HG03342 (cell line): ENCODE data around the gene VASP.
A peak's percentile ranks its signal among the peaks of the same experiment; 100 is the strongest.

ENCODE experiments used
- ATAC-seq: cut with Tn5 transposase; IDR thresholded peaks from one replicate; pipeline ENCODE4 v1.9.1; 2021; ENCODE audit warnings: mild to moderate bottlenecking, moderate library complexity; ENCODE audit not compliant: unreplicated experiment

Gene VASP

DNA sequence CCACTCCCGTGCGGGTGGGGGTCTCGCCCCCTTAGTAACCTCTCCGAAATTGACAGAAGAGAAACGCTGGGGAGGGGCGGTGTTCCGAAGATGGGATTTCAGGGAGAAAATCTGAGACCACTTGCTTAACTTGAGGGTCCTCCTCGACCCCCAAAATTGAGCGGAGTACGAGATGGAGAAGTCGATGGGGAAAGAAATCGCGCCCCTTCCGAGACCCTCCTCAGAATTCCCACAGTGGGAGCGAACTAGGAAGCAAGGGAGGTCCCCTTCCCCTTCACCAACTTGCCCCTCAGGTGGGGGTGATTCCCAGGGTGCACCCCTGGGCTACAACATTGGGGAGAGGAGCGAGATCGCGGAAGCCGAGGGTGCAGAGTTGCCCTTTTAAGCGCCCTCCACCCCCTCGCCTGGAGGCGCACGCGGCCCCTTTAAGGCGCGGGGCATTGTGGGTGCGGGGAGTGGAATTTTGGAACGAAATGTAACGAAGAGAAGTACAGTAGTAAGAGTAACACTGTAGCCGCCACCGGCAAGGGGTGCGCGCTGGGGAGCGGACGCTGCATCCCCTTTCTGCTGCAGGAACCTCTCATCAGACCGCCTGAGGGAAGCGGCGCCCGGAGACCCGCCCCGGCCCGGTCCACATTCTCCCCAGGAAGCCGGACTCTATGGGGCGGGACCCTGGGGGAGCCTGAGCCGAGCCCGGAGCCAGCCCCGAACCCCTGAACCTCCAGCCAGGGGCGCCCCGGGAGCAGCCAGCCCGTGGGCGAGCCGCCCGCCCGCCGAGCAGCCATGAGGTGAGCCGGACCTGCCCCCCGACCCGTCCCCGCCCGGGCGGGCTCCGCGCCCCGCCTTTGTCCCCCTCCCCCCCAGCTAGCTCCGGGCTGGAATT lies at the start of gene VASP:
VASP (plus strand) TSS at position 491 of the 883 bp plus-strand sequence; CDS start at position 784, 293 bp downstream.
- peak; percentile 45 for ATAC-seq

DNA sequence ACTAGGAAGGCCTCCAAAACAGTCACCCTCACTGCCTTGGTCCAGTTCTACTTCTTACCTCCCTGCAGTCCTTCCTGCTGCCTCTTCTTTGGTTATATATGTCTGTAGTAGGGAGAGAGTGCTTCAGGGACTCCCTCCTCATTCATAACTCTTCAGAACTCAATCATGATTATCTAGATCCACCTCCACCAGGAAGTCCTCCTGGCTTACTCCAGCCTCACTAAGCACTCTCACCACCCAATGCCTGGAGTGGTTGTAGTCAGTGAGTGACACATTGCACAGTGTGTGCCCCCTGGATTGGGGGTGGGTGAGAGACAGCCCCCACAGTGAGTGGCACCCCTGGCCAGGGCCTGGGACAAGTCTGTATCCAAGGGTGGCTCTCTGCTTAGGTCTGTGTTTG lies 49.5 kb upstream of the VASP start:
- ATAC-seq: no peak

DNA sequence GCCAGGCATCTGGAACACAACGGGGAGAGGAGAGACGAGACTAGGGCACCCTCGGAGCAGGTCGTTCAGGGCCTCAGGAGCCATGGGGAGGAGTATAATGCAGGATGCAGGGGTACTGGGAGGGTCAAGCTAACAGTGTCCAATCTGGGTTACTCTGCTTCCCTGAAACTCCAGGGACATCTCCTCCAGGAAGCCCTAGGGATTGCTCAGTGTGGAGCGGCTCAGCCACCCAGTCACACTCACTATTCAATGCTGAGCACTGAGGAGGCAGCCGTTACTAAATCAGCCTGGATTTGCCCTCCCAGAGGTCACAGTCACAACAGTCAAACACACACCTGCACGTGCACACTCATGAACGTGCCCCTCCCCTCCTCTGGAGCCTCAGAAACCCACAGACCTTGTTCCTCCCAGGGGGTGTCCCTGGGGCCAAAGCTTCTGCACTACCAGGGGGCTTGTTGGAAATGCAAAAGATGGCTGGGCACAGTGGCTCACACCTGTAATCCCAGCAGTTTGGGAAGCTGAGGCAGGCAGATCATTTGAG lies 46.4 kb upstream of the VASP start:
- ATAC-seq: no peak

DNA sequence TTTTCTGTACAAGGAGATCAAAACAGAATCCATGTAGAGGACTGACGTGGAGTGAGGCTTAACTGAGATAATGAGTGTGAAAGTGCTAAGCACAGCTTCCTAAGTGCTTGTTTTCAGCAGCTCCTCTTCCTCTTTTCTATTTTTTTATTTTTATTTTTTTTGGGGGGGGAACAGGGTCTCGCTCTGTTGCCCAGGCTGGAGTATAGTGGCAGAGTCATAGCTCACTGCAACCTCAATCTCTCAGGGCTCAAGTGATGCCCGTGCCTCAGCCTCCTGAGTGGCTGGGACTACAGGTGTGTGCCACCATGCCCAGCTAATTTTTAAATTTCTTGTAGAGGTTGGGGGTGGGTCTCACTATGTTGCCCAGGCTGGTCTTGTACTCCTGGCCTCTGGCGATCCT lies 45.1 kb upstream of the VASP start:
- no peak for ATAC-seq

DNA sequence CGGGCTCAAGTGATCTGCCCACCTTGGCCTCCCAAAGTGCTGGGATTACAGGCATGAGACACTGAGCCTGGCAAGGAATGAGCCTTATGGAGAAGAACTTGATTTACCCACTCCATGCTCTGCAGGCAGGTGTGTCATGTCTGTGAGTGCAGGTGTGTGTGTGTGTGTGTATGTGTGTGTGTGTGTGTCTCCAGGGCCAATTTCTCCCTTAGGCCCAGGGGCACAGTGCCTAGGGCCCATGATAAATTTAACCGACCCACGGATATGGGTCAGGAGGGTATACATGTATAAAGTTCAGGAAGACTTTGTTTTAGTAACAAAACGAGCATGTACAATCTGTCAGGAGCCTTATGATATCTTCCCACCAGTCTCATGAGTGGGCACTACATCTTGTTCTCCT lies 44.0 kb upstream of the VASP start:
- no peak for ATAC-seq

DNA sequence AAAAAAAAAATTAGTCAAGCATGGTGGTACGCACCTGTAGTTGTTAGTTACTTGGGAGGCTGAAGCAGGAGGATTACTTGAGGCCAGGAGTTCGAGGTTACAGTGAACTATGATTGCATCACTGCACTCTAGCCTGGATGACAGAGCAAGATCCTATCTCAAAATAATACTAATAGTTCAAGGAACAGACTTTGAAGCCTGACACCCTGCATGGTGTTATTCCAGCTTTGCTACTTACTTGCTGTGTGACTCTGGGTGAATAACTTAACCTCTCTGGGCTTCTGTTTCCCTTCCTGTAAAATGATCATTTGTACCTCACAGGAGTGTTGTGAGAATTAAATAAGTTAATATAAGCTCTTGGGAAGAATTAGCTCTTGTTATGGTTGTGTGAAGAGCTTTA lies 43.0 kb upstream of the VASP start:
- no peak for ATAC-seq

DNA sequence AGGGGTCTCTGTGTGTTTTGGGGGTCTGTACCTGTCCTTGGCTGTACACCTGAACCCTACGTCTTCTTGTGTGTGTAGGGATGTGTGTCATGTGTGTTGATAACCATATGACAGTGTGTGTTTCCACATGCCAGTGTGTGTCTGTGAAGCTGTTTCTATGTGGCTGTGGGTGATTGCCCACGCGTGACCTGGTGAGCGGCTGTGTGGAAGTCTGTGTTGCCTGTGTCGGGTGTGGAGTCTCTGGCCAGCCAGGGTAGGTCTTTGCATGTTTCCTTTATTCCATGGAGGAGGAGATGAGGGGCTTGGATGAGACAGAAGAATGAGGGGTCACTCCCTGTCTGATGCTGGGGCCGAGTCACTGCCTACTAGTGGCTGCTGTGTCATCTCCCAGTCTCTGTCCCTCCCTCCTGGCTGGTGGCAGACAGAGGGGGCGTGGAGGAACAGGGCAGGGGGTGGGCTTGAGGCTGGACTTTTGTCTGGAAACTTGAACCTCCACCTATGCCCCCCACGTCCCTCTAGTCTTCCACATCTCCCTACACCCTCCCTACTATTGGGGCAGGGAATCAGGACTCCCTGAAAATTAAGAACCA lies 42.3 kb upstream of the VASP start:
- ATAC-seq: no peak

DNA sequence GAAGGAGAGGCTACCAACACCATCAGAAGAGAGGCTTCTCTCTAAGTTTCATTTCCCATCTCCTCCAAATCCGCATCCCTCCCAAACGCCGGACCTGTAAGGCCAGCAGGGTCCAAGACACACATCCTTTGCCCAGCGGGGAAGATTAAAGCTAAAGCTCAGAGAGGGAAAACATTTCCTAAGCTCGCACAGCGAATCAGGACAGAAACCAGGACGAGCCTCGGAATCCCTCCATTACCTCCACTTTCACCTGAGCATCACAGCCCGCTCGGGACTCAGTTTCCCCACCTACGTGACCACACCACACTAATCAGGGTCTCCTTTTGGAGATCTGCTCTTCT lies 40.2 kb upstream of the VASP start:
- no peak for ATAC-seq

DNA sequence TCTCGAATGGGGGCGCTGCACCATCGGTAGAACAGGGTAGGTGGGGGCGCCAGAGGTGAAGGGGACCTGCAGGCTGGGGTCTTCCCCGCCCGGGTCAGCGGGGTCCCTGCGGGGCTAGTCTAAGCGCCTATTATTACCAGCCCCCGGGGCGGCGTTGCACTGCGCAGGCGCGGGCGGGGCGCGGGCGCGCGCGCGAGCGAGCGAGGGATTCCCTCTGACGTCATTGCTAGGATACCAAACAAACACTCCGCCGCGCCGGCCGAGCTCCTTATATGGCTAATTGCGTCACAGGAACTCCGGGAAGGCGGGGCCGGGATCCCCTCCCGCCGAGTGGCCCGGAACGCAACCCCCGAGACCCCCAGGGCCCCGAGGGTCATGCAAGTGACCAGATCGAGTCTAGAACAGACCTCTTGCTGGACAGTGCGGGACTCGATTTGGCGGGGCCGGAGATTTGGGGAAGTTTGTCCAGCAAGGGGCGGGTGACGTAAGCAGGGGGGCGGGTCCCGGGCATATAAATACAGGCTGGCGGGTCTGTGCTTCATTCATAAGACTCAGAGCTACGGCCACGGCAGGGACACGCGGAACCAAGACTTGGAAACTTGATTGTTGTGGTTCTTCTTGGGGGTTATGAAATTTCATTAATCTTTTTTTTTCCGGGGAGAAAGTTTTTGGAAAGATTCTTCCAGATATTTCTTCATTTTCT lies 39.7 kb upstream of the VASP start, which contains the start of gene FOSB:
FOSB (plus strand) TSS at position 541 of the 703 bp plus-strand sequence. CDS start 591 bp downstream, outside the sequence.
- ATAC-seq: peak; percentile 43

DNA sequence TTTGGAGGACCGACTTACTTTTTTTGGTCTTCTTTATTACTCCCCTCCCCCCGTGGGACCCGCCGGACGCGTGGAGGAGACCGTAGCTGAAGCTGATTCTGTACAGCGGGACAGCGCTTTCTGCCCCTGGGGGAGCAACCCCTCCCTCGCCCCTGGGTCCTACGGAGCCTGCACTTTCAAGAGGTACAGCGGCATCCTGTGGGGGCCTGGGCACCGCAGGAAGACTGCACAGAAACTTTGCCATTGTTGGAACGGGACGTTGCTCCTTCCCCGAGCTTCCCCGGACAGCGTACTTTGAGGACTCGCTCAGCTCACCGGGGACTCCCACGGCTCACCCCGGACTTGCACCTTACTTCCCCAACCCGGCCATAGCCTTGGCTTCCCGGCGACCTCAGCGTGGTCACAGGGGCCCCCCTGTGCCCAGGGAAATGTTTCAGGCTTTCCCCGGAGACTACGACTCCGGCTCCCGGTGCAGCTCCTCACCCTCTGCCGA lies 39.1 kb upstream of the VASP start:
- no peak for ATAC-seq

DNA sequence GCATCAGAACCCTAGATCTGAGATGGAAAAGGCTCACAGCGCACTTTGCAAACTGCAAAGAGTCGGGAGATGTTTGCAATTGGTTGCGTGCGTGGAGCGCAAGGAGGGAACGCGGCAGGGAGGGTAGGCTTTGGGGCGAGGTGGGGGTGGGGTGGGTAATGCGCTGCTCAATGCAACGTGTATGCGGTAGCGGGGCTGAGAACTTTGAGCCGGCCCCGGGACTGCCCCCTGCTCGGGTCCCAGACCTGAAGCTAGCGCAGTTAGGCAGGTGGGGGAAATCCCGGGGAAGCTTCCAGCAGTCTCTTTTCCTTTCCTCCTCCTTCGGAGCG lies 38.5 kb upstream of the VASP start:
- peak; percentile 20 for ATAC-seq

DNA sequence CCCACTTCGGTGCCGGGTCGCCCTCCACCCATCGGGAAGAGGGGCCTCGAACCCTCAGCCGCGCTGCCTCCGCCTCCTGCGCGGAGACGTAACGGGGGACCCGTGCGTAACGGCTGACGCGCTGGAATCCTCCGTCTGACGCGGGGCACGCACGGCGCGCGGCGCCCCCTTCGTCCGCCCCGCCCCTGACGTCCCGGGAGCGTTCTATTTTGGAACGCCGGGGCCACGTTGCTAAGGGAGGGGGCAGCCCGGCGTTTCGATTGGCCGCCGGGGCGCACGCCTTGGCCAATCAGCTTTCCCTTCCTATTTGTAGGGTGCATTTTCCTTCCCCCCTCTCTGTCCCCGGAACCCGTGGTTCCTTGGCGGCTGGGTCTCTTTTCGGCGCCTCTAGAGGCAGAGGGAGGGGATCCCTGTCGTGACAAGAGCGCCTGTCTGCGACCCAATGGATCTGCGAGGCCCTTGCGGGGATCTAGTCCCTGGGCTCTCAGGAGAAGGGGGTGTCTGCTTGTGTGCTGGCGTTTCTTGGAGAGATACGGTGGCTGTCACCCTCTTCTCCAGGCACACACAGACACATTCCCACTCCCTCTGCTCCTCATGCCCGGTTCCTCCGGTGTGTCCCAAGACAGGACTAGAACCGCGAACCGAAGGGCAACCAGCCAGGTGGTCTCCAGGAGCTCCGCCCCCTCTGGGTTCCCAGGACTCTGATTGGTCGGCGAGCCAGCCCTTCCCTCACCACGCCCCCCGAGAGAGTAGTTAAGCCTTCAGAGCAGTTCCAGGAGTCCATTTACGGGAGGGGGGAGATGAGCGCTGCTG lies 37.9 kb upstream of the VASP start:
- ATAC-seq: peak; percentile 46

DNA sequence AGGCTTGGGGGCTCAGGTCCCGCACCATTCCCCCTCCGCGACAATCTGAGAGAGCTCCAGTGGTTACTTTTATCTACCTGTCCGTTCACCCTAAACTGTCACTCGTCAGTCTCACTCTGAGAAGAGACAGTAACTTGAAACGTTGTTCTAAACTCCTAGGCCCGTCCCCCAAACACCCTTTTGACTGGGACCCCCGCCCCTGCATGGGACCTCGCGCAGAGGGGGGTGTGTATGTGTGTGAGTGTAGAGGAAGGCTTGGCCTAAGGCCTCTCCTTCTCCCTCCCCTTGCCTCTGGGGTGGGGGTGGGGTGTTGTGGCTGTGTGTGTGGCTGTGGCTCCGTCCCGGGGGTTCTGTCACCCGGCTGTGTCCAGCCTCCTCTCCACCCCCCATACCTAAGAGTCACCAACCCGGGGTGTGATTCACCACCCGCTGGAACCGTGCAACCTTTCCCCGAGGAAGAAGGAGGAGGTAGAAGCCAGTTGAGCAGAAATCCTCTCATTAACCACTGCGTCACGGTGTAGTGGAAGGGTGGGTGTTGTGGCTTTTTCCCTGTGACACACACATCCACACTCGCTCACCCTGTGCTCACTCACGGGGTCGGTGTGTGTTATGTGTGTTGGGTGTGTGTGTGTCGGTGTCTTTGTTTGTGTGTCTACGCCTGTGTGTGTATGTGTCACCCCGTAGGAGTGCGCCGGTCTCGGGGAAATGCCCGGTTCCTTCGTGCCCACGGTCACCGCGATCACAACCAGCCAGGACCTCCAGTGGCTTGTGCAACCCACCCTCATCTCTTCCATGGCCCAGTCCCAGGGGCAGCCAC lies 37.1 kb upstream of the VASP start:
- no peak for ATAC-seq

DNA sequence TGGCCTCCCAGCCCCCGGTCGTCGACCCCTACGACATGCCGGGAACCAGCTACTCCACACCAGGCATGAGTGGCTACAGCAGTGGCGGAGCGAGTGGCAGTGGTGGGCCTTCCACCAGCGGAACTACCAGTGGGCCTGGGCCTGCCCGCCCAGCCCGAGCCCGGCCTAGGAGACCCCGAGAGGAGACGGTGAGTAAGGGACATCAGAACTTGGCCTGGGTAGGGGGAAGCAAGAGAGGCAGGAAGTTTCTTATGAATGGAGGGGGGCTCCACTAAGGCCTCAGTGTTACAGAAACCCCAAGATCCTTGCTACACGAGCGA lies 36.6 kb upstream of the VASP start:
- no peak for ATAC-seq

DNA sequence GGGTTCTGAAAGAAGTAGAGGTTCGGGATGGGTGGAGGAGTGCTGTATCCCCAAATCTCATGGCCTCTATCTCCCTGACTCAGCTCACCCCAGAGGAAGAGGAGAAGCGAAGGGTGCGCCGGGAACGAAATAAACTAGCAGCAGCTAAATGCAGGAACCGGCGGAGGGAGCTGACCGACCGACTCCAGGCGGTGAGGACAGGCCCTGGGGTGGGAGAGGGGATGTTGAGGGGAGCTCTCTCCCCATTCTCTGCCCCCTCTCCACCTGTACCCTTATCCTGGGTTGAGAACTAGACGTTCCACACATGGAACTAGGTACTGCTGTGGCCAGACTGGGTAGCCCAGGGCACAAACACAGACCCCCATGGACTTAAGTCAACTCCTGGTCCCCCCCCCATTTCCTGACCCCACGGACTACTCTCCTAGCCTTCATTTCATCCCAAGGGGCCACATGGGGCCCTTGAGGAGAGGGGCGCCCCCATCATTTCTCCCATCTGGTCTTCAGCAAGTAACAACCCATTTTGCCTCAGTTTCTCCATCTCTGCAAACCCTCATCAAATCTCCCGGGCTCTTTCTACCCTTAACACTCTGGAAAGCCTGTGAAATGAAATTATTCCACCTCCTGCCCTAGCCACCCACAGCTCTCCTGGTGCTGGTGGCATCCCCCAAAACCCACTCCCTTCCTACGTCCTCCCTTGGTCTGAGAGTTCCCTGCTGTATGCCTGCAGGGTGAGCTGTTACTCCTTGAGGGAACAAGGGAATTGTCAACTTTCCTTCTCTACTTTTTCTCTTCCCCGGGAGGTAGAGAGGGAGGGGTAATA lies 36.0 kb upstream of the VASP start:
- no peak for ATAC-seq

DNA sequence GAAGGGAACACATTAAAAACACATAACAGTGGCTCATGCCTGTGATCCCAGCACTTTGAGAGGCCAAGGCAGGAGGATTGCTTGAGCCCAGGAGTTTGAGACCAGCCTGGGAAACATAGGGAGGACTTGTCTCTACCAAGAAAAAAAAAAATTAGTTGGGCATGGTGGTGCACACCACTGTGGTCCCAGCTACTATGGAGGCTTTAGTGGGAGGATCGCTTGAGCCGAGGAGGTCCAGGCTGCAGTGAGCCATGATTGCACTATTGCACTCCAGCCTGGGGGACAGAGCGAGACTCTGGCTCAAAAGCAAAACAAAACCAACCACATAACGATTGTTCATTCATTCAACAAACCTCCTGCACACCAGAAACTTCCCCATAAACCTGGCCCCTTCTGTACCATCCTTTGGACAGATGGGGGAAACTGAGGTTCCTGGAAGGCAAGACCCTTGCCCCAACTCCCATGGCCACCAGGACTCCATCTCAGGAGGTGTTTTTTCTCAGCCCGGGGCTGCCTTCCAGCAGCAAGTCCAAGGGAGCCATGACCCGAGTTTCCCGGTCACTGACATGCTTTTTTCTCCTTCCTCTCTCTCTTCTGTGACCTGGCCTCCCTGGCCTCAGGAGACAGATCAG lies 35.2 kb upstream of the VASP start:
- no peak for ATAC-seq

DNA sequence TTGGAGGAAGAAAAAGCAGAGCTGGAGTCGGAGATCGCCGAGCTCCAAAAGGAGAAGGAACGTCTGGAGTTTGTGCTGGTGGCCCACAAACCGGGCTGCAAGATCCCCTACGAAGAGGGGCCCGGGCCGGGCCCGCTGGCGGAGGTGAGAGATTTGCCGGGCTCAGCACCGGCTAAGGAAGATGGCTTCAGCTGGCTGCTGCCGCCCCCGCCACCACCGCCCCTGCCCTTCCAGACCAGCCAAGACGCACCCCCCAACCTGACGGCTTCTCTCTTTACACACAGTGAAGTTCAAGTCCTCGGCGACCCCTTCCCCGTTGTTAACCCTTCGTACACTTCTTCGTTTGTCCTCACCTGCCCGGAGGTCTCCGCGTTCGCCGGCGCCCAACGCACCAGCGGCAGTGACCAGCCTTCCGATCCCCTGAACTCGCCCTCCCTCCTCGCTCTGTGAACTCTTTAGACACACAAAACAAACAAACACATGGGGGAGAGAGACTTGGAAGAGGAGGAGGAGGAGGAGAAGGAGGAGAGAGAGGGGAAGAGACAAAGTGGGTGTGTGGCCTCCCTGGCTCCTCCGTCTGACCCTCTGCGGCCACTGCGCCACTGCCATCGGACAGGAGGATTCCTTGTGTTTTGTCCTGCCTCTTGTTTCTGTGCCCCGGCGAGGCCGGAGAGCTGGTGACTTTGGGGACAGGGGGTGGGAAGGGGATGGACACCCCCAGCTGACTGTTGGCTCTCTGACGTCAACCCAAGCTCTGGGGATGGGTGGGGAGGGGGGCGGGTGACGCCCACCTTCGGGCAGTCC lies 34.5 kb upstream of the VASP start:
- ATAC-seq: no peak

DNA sequence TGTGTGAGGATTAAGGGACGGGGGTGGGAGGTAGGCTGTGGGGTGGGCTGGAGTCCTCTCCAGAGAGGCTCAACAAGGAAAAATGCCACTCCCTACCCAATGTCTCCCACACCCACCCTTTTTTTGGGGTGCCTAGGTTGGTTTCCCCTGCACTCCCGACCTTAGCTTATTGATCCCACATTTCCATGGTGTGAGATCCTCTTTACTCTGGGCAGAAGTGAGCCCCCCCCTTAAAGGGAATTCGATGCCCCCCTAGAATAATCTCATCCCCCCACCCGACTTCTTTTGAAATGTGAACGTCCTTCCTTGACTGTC lies 34.0 kb upstream of the VASP start:
- ATAC-seq: no peak
